Breast epithelium (tissue), 4 donors: ENCODE data around the gene SCG2. TPM values are rescaled to one million over a fixed set of nuclear protein-coding genes. Genes with fewer than 3 reads are reported as not detected.

Source experiments
- DNase-seq, 2 donors: peaks; one replicate each; pipeline ENCODE4 v3.0.0-alpha.2; 2019; ENCODE audit warnings: low spot score in 2 of 2
- H3K27ac ChIP-seq, 2 donors: fragments of 200-600 bp; sonication (generic) in 1 of 2; one replicate each; pipeline ENCODE4 v1.5.1; 2016 to 2019; ENCODE audit warnings: mild to moderate bottlenecking in 1 of 2
- H3K27me3 ChIP-seq, 2 donors: fragments of 200-600 bp; sonication (generic) in 1 of 2; one replicate each; pipeline versions ENCODE4 v1.5.1 to v1.6.0; 2017 to 2019; ENCODE audit warnings: control low read depth in 1 of 2, mild to moderate bottlenecking in 1 of 2
- H3K36me3 ChIP-seq: fragments of 200-600 bp; one replicate; pipeline ENCODE4 v1.5.1; 2019
- H3K4me1 ChIP-seq, 2 donors: fragments of 200-600 bp; sonication (generic); one replicate each; pipeline ENCODE4 v1.5.1; 2016 to 2019; ENCODE audit warnings: control low read depth in 1 of 2
- H3K4me3 ChIP-seq, 3 donors: fragments of 200-600 bp; sonication (generic); 1 replicate in 2 of 3; 2 replicates in 1 of 3; pipeline ENCODE4 v1.5.1; 2016 to 2019; ENCODE audit warnings: mild to moderate bottlenecking in 3 of 3, moderate library complexity in 2 of 3
- H3K9me3 ChIP-seq, 2 donors: fragments of 200-600 bp; sonication (generic) in 1 of 2; one replicate each; pipeline ENCODE4 v1.5.1; 2016 to 2019; ENCODE audit warnings: control low read depth in 1 of 2
- CTCF ChIP-seq, 3 donors: fragments of 450-650 bp; IDR thresholded peaks; one replicate each; pipeline ENCODE4 v1.5.1; 2016 to 2017; ENCODE audit warnings: antibody characterized with exemption in 3 of 3, mild to moderate bottlenecking in 3 of 3, moderate library complexity in 3 of 3
- POLR2A ChIP-seq: fragments of 450-650 bp; IDR thresholded peaks from one replicate; pipeline ENCODE4 v1.6.1; 2016; ENCODE audit warnings: antibody characterized with exemption, mild to moderate bottlenecking, moderate library complexity
- POLR2AphosphoS5 ChIP-seq, 3 donors: sonication (generic); formaldehyde crosslinking; IDR thresholded peaks; one replicate each; pipeline ENCODE4 v1.6.1; 2017; ENCODE audit warnings: antibody characterized with exemption in 3 of 3
- intact Hi-C: fragments of 100-400 bp; cut with DNase I; formaldehyde crosslinking; loops from one replicate; pipeline ENCODE4 v1.15.1; 2023; ENCODE audit warnings: low total_unique reads
- total RNA-seq, 3 donors: library from RNA; depleted of rRNA; stranded (reverse); fragments of >200 nt; gene quantifications; one replicate each; pipeline ENCODE4 v1.1.0, GENCODE V29; 2016

The SCG2 gene
- total RNA-seq, 3 donors from 2014 or later = 0.32 to 0.66 TPM; not detected in 1

DNA sequence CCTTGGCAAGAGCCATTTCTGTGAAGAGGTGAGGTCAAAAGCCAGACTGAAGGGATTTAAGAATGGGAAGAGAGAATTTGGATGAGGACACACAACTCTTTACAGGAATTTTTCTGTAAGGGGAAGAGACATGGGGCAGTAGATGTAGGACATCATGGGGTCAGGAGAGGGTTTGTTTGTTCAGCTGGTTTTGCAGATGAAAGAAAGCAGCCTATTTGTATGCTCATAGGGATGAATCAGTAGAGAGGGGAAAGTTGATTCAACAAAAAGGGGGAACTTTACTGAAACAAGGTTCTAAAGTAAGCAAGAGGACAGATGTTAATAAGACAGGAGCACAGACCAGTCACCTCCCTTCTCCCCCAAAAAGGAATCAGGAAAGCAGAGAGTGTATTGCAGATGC is 11.2 kb downstream of the SCG2 start:
- Histone ChIP-seq H3K4me1 (no peaks in the 10 kb centered on the region), H3K27me3 (no peaks in the 10 kb centered on the region), H3K4me3 (no peak overlapping the region), H3K9me3 (no peaks in the 10 kb centered on the region), H3K36me3 (no peaks in the 10 kb centered on the region), H3K27ac (no peak overlapping the region)
- no peak for TF ChIP-seq CTCF (IDR thresholded peaks at IDR 0.05)
- no peak for DNase-seq
- intact Hi-C loops = no loop called here

GRCh38 chr2:223589901-223590300 is 12.3 kb downstream of the SCG2 start:
- Histone ChIP-seq H3K4me1 (no peaks in the 10 kb centered on the region), H3K9me3 (no peaks in the 10 kb centered on the region)
- intact Hi-C loops = no loop called here

DNA sequence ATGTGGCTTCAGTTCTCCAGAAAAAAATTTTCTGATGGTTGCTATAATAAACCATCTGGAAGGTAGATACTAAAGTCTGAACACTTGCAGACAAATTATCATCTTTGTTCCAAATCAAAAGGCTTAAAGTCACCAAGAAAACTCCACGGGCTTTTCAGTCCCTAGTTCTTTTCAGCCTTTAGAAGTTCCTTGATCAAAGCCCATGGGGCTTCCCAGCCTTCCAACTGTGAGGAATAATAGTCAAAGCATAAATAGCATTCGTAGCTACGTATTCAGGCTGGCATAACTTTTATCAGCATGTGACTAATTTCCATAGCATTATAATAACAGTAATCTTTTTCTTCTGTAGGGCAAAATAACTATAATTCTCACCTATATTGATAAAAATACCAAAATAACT is 13.9 kb downstream of the SCG2 start:
- Histone ChIP-seq H3K36me3 (no peaks in the 10 kb centered on the region), H3K4me1 (no peaks in the 10 kb centered on the region), H3K27me3 (no peaks in the 10 kb centered on the region), H3K9me3 (no peaks in the 10 kb centered on the region), H3K27ac (no peak overlapping the region), H3K4me3 (no peak overlapping the region)
- TF ChIP-seq POLR2A (no peak), POLR2AphosphoS5 (IDR thresholded peaks at IDR 0.05) (no peak)
- DNase-seq = no peak
- intact Hi-C loops = no loop called here

More at GRCh38 chr2:223589901-223590300, 12.3 kb downstream of the SCG2 start:
- Histone ChIP-seq H3K4me3 (no peak overlapping the region), H3K27ac (no peak overlapping the region), H3K36me3 (no peaks in the 10 kb centered on the region), H3K27me3 (no peaks in the 10 kb centered on the region)
- no peak for DNase-seq
- TF ChIP-seq CTCF (IDR thresholded peaks at IDR 0.05) (no peak), POLR2AphosphoS5 (IDR thresholded peaks at IDR 0.05) (no peak), POLR2A (no peak)

- Histone ChIP-seq H3K9me3 (no peaks in the 10 kb centered on the region), H3K4me1 (no peaks in the 10 kb centered on the region), H3K27me3 (no peaks in the 10 kb centered on the region), H3K36me3 (no peaks in the 10 kb centered on the region), H3K27ac (no peak overlapping the region), H3K4me3 (no peak overlapping the region)
- no peak for DNase-seq
- TF ChIP-seq CTCF (IDR thresholded peaks at IDR 0.05) = no peak
- TF ChIP-seq POLR2A = no peak
- TF ChIP-seq POLR2AphosphoS5 (IDR thresholded peaks at IDR 0.05) = no peak
- intact Hi-C loops = no loop called here
Measured at GRCh38 chr2:223587301-223587700, 14.9 kb downstream of the SCG2 start.

GRCh38 chr2:223586261-223586660 is 15.9 kb downstream of the SCG2 start:
- intact Hi-C loops = no loop called here
- TF ChIP-seq CTCF (IDR thresholded peaks at IDR 0.05) = no peak
- TF ChIP-seq POLR2A = no peak
- no peak for TF ChIP-seq POLR2AphosphoS5 (IDR thresholded peaks at IDR 0.05)
- Histone ChIP-seq H3K9me3 (no peaks in the 10 kb centered on the region), H3K27ac (no peak overlapping the region), H3K36me3 (no peaks in the 10 kb centered on the region), H3K27me3 (no peaks in the 10 kb centered on the region), H3K4me3 (no peak overlapping the region), H3K4me1 (no peaks in the 10 kb centered on the region)
- DNase-seq = no peak

DNA sequence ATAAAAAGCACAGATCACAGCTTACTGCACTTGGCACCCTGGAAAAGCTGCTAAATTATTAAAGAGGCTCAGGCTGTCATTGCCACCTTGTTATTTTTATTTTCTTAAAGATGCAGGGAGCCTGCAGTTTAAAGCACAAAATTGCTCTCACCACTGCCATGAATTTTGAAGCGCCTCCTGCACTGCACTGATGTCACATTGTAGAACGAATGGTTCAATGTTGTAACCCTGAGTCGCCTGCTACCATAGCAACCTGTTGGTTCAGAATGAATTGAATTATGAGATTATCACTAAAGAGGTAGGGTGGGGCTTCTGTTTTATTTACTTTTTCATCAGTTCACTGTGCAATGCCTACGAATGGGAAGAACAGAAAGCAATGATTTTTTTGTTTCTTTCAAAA is 16.5 kb downstream of the SCG2 start:
- Histone ChIP-seq H3K27ac (no peak overlapping the region), H3K27me3 (no peaks in the 10 kb centered on the region), H3K9me3 (no peaks in the 10 kb centered on the region), H3K36me3 (no peaks in the 10 kb centered on the region), H3K4me1 (no peaks in the 10 kb centered on the region), H3K4me3 (no peak overlapping the region)
- no peak for DNase-seq
- TF ChIP-seq CTCF (IDR thresholded peaks at IDR 0.05) = no peak
- TF ChIP-seq POLR2AphosphoS5 (IDR thresholded peaks at IDR 0.05) = no peak
- TF ChIP-seq POLR2A = no peak
- intact Hi-C loops = no loop called here
